Activated CD4-positive, alpha-beta T cell treated with anti-CD3 and anti-CD28 coated beads, Interleukin-10, Interleukin-2, amounts not matched to agents 100 ng/mL and 50 ng/mL, durations not matched to agents 16 hours and 8 hours (primary cell): ENCODE data around the gene MED12L.
A peak's percentile ranks its signal among the peaks of the same experiment; 100 is the strongest.

ENCODE experiments used
- DNase-seq: peaks from one replicate; pipeline ENCODE4 v3.0.0-alpha.2; 2020

MED12L gene

DNA sequence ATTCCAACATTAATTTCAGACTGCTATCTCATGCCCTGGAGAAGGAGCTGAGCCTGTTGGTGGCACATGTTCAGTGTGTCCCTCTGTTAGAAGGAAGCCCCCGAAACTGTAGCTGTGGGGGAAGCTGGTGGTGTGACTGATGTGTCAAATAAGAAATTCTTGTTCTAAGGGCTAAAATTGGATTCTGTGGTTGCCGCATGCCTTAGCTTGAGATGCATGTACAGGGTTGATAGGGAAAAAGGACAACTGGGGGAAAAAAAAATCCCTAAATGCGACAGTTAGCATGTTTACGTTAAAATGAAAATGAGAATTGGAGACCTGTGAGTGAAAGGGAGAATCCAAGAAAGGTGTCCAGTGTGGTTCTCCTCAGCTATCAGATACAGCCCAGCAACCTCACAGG, 58.6 kb downstream of the MED12L start:
- DNase-seq: no peak

DNA sequence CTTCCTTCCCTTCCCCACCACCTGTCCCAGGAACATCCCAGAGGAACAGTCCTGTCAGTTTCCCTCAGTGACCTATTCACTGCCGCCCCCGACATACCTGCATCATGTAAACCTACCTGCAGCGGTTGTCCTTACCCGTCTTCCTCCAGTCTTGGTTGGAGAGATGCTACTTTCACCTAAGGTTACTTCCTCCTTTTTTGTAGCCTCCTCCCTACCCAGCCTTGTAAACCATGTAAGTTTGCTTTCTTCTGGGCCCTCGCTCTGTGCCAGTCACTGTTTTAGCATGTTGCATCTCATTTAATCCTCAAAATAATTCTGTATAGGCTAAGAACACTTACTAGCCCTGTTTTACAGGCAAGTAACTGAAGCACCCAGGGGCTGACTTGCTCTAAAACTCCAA, 59.3 kb downstream of the MED12L start:
- DNase-seq: no peak

DNA sequence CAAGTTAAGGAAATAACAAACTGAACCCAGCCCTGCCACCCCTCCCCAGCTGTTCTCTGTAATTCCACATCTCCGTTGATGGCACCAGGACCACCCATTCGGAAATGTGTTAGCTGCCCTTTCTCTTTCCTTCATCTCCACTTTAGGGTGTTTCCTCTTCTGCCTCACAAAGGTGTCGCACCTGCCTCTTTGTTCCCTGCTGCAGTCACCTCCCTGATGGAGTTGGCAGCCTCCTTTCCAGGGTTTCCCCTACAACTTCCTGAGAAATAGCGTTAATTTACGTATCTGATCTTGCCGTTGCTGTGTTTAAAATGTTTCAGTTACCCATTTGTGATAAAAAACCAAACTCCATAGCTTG, 60.2 kb downstream of the MED12L start:
- no peak for DNase-seq

DNA sequence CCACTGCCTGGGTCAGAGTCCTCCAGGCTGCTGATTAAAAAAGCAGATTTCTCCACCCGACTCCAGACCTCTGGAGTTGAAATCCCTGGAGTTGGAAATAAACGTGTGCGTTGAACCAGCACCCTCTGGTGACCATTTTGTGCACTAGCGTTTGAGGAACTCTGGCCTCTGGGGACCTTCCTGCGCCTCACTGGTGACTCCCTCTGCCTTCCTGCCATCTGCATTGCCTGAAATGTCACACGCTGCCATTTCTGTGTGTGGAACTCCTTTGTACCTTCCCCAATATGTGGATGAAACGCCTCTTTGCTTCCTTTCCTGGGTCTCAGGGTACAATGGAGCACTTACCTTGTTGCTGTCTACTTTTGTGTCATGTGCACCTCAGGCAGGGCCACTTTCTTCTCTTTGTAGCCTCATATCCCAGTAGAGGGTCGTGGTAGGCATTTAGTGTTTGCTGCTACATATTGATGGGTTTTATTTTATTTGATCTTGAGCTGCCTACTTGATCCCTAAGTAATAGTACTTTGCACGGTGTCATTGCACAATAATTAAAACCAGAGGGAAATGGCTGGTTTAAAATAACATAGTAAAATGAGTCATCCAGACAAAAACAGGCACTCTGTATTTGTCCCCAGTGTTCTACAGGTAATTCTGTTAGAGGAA, 60.7 kb downstream of the MED12L start:
- peak; percentile 76 for DNase-seq

DNA sequence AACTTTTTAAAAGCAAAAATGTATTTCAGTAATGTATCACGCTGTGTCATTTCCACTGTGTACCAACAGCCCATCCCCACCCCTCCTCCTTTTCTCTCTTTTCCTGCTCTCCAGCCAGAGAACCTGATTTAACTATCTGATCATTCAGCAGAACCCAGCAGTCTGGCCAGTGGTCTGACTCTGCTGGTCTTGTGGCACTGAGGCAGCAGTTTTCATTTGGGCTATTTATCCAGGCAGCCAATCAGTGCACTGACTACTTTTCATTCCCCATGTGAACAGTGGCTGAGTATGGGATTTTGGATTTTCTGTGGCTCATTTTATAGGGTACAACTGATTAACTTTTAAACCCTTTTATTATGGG, 61.2 kb downstream of the MED12L start:
- DNase-seq: no peak

DNA sequence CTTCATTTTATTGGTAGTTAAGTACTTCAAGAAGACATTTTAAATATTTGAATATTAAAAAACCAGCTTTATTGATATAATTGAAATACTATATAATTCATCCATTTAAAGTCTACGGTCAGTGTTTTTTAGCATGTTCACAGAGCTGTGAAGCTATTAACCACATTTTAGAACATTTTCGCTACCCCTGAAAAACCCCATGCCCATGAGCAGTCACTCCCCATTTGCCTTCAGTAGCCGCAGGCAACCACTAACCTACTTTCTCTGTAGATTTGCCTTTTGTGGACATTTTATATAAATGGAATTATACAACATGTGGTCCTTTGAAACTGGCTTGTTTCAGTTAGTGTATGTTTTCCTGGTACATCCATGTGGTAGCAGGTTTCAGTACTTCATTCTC, 61.8 kb downstream of the MED12L start:
- no peak for DNase-seq

DNA sequence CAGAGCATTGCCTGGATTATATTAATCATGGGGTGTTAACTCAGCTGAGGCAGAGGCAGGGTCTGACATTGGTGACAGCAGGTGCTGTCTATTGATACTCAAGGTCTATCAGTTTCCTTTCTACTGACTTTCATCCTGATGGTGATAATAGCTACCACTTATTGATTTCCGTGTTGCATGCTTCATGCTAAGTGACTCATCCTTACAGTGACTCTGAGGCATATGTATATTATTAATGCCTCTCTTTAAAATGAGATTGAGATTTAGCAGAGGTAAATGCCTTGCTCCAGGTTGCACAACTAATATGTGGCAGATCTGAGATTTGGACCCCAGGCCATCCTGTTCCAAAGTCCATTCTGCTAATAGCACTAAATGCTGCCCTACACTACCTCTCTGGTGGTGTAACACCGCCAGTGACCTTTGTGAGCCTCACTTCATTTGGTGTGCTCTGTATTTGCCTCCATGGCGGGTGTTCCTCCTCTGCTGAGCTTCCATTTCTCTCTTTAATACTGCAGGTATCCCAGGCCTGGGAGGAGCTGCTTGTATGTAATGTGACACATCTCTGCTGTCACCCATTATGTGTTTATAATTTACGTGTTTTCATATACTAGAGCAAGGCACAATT, 67.1 kb downstream of the MED12L start:
- no peak for DNase-seq

DNA sequence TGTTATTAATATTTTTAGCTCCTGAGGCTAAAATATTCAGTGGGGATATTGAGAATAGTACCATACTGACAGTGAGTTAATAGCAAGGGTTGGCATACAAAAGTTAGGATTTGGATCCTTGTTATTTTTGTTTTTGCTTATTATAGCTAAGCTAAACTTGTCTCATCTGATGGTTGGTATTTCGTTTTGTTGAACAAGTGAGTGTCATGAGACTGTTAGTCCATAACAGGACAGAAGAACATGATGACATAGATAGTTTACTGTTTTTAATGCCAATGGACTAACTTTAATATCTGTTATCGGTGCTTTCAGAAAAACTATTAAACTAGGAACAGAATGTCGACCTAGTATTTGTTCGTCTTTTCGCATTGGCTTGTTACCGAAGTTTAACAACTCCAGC, 69.1 kb downstream of the MED12L start:
- no peak for DNase-seq

DNA sequence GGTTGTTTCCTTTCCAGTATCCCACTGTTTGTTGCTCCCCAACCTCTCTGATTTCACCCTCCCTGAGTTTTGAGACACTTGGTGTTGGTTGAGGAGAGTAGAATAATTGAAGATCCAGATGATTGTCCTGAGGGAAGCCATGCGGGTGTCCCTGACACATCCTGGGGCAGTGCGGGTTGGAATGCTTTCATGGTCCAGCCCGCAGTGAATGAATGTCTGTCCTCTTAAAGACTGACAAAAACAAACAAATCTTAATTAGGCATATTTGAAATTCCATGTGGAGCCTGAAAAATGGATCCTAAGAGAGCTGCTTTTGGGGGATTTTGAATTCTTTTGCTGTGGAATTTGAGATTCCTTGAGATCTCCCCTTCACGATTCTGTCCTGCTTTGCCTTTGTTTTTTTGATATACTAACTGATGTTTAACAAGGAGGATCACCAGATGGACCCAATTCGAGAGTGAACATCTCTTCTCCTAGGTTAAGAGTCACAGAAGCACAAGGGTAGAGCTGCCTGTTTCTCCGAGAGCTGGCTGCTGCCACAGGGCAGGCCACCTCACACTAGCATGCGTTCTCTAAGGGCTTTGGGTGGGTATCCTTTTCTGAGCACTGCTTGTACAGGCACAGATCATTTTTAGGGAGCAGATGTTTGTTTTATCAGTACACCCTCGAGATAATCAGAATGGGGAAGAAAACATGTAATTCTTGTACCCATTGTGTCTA, 70.1 kb downstream of the MED12L start:
- DNase-seq: no peak

DNA sequence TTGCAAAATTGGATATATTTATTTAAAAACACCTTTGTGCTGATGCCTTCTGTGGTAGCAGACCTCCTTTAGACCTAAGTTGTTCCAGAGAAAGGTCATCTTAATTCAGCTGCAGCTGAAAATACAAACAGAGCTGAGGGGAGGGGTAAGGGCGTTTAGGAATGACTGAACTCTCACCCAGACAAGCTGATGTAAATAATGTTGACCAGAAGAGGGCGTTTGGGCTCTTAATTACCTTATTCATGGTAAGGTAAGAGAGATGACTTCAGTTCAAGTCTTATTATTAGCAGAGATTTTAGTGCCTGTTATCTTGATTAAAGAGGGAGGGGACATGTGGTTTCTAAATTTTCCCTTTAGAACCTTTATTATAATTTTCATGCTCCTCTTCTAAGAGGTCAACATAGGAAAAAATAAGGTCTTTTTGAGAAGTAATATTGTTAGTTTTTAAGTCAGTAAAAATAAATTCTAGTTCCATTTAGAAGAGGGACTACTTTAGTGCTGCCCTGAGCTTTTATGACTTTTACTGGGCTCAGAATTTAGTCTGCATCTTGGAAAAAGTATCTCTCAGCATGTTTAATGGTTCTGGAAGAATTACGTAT, 71.3 kb downstream of the MED12L start:
- peak; percentile 79 for DNase-seq

DNA sequence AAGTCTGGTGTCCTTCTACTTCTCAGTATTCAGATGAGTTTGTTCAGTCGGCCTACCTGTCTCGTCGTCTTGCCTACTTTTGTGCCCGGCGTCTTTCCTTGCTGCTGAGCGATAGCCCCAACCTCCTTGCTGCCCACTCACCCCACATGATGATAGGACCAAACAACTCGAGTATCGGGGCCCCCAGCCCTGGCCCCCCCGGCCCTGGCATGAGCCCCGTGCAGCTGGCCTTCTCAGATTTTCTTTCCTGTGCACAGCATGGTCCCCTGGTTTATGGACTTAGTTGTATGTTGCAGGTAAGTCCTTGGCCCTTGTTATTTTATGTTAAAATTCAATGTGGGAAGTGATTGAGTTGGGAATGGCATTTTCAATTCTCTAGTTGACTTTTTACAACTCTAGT, 74.3 kb downstream of the MED12L start:
- no peak for DNase-seq

DNA sequence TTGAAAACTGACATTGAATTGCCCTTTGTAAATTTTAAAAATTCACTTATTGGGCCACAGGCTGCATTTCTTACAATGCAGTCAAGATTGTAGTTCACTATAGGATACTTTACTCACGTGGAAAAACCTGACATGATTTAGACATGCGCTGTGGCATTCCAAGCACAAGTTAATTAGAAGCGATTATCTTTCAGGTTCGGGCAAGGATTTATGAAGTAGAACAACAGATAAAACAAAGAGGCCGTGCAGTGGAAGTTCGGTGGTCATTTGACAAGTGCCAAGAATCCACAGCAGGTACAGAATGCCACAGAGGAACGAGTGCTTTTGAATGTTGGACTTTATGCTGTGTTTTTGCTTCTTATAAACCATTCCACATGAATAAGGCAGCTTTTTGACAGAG, 79.8 kb downstream of the MED12L start:
- DNase-seq: no peak

DNA sequence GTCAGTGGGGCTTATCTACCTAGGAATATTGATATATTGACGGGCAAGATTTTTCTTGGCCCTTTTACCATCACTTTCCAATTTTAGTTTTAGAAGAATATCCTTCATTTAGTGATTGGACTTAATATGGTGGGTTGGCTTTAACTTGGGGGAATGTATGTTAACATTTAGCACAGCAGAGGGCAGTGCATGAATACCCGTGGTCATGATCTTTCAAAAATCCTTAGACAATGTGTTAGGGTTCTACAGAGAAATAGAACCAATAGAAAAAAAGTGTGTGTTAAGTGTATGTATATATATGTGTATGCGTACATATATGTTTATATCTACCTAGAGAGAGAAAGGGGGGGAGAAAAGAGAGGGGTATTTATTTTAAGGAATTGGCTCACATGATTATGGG, 80.7 kb downstream of the MED12L start:
- no peak for DNase-seq

DNA sequence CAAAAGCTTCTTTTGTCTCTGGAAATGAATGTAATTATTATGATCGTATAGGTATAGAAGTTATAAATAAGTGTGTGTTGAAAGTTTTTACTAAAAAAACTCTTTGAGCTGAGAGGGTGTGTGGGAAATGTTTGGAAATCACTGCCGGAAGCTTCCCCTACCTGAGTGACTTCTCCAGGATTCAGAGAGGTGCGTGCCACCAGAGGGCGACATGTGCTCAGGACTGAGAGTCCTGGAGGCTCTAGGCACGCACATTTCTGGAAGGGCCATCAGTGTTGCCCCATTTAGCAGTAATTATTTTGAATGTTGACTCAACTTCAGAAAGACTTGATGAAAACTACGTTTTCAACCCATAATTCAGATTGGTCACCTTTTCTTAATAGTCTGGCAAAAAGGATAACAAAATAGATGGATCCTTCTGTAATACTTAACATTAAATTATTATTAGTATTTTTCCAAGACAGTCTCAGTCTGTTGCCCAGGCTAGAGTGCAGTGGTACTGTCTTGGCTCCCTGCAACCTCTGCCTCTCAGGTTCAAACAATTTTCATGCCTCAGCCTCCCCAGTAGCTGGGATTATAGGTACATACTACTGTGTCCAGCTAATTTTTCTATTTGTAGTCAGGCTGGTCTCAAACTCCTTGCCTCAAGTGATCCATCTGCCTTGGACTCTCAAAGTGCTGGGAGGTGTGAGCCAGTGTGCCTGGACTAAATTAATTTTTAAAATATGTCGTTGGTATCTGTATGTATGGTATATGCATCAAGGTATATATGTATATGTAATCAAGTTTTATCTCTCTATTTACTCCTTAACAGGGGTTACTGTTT, 83.0 kb downstream of the MED12L start:
- DNase-seq: peak; percentile 88

DNA sequence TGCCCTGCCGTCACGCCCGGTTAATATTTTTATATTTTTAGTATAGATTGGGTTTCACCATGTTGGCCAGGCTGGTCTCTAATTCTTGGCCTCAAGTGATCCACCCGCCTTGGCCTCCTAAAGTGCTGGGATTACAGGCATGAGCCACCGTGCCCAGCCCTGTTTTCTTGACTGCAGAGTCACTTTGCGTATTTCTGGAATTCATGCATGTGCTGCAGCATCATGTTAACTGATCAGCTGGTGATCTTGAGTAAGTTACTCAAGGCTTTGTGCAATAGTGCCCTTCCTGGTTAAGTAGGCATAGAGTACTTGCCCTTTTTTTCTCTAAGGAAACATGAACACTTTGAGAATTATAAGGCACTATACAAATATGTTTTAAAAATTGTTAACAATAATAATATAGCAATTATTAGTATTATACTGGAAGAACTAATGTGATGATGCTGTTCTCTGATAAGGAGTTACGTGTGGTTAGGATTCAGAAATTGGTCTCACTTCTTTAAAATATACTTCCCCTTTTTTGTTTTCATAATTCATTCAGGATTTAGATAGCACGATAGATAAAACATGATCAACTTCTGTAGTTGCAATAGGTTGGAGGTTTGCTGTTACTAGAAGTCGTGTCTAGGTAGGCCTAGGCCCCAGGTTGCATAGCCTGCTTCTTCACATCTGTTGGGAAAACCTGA, 83.9 kb downstream of the MED12L start:
- no peak for DNase-seq

DNA sequence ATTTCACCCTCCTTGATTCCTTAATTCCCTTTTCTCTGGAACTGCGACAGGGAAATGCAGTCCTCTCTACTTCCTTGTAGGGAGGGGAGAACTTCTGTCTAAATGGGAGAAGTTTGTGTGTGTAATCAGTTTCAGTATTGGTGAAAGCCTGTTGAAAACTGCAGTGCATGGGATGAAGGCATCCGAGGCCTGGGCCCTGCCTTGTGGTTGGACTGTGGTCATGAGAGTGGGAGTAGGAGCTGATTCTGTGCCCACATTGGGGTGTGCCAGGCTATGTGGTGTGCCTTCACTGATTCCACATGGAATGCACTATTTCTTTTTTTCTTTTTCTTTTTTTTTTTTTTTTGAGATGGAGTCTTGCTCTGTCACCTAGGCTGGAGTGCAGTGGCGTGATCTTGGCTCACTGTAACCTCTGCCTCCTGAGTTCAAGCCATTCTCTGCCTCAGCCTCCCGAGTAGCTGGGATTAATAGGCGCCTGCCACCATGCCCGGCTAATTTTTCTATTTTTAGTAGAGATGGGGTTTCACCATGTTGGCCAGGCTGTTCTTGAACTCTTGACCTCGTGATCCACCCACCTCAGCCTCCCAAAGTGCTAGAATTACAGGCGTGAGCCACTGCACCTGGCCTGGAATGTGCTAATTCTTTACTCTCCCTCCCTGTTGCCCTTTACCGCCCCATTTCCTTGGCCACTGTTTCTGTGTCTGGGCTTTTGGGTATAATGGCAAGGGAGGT, 84.7 kb downstream of the MED12L start:
- DNase-seq: peak; percentile 77

DNA sequence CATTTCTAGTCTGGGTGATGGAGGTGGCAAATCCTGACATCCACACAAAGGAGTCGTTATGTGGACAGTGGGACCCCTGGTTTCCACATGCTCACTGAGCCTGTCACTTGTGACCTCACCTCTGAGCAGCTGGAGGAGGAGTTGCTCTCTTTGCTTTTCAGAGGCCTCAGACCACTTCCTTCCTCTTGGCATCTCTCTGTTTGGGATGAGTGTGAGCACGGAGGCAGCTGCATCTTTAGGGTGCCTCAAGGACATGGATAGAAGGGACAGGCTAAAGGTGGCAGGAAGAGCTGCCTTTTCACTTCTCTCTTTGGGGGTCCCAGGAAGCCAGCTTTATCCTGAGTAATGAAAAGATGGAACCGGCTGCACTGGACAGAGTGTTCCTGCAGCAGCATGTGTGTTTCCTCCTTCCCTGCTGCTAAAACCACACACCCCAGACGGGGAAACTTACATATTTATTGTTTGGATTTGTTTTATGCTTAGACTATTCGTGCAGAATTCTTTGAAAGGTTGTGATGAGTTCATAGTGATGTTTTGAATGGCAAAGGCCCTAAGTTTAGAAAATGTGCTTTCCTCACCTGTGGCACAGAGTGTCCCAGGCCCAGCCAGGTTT, 85.8 kb downstream of the MED12L start:
- peak; percentile 87 for DNase-seq

DNA sequence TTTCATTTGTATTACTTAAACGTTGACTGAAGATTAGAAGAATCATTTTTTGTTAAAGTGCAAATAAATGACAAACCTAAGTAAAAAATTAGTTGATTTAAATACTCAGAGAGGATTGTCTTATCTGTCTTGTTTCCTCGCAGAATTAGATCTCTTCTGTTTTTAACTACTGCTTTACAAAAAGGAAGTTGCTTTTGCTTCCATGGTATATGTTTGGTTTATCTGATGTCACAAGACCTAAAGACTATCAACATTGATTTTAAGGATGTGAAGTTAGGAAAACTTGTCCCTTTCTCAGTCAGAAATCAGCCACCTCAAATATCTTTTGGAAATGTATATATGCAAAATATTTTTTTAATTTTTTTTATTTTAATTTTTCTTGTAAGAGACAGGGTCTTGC, 88.9 kb downstream of the MED12L start:
- DNase-seq: no peak

DNA sequence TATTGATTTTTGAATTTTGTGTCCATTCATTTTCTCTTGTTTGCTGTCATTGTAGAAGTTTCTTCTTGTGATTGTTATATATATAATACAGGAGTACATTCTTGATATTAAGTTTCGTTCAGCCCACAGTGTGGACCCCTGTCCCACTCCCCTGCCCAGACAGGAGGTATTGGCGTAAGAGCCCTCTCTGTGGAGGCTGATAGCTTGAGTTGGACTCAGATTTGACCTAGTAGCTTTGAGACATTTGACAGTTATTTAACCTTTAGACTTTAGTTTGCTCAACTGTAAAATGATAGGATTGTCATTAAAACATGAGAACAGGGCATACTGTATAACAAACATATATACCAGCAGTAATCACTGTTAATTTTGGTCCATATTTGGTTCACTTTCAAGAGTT, 90.5 kb downstream of the MED12L start:
- DNase-seq: no peak

DNA sequence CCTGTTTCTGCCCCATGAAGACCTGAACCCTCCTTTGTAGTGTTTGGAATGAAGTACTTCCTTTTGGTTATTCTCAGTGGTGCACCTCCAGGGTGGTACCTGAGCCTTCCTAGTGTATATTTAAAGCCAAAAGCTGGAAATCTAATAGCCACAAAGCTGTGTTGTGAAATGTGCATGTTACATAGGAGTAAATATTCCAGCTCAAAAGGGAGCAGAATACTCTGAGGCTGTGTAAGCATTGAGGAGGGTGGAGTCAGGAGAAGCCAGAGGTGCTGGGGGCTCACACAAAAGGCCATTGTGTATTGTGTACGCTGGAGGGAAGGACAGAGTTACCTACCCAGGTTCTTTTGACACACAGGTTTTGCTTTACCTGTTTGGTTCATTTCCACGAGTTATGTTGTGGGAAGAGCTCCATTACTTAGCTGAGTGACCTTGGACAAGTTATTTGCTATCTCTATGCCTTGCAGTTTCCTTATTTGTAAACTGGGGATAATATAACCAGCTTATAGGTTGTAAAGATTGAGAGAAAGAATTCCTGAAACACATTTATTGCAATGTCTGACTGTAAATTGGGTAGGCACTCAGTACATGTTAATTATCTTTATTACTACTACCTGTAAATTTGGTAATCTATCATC, 92.9 kb downstream of the MED12L start:
- no peak for DNase-seq
